ENCODE data around the gene FKBP8.

FKBP8 gene

DNA sequence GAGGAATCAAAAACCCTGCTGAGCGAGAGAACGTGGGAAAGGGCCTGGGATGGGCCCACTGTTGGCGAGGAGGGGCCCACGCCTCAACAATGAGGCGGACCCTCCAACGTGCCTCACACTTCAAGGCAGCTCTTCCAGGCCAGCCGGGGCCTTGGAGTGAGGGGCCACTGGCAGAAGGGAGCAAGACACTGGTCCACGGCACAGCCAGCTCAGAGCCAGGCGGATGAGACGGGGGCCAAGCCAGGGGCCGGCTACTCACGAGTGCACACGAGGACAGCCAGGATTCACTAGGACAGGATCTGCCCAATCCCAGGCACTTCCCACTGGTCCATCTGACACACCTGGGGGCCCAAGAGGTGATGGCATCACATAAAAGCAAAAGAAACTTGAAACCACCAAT lies 42.0 kb downstream of the FKBP8 start:
- DNase-seq: no peak

DNA sequence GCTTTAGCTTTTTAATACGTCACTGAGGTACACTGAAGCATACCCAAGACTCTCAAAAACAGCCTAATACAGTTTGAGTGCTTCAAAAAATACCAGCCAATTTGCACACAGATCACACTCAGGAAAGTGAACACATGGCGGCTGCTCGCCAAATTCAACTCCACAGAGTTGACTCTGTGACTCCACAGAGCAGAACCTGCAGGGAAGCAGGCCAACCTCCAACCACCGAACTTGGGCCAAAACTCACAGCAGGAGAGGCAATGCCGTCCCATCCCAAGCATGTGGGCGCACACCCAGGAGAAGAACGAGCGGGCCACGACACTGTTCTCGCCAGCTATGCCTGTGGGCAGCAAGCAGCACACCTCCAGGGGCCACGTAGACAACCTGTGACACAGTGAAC lies 42.6 kb downstream of the FKBP8 start:
- DNase-seq: no peak

DNA sequence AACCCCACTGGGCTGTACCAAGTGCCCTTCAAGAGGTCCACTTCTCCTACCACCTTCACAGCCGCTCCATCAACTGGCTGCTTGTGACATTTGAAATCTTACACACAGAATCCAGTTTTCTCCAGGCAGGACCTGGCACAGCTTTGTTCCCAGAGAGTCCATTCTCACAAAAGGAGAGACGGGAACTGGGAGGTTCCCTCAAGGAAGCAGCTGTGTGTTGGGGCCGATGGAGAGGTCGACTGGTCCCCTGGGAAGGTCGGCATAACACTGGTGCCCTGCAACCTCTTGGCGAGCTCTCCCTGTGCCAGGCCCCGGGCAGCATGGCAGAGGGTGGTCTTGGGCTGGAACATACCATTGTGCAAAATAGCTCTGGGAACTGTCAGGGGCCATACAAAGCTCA lies 43.0 kb downstream of the FKBP8 start:
- DNase-seq: no peak

DNA sequence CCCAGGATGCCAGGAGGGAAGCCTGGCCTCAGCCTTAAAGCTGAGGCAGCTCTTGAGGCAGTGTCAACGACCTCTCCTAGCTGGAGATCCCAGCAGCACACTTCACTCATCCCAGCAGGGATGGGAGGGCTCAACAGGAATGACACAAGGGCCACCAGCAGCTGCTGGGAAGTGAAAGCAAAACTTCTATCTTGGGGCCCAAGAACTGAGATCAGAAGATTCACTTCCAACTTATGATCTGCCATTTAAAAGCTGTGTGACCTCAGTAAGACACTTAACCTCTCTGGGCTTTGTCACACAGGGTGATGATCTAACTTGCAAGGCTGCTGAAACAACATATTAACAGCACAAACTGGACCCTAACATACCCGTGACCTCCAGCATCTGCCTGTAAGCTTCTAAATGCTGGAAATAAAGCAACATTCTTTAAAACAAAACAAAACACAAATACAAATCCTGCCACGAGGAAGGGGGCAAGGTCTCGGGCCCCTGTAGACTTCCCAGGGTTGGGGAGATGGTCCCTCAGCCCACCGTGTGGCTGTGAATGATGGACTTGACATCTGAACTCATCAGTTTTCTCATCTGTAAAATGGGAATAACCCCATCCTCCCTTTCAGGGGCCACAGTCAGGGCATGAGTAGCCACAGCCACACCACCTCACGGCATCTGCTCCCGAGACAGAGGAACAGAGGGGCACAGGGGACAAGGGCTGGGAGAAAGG lies 44.2 kb downstream of the FKBP8 start:
- DNase-seq: no peak

DNA sequence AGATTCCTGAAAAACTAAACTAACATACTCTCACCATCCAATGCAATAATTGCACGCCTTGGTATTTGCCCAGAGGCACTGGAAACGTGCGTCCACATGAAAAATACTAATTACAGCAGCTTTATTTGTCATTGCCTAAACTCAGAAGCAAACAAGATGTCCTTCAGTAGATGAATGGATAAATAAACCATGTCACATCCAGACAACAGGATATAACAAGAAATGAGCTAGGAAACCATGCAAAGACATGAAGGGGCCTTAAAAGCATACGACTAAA lies 46.5 kb downstream of the FKBP8 start:
- DNase-seq: no peak

DNA sequence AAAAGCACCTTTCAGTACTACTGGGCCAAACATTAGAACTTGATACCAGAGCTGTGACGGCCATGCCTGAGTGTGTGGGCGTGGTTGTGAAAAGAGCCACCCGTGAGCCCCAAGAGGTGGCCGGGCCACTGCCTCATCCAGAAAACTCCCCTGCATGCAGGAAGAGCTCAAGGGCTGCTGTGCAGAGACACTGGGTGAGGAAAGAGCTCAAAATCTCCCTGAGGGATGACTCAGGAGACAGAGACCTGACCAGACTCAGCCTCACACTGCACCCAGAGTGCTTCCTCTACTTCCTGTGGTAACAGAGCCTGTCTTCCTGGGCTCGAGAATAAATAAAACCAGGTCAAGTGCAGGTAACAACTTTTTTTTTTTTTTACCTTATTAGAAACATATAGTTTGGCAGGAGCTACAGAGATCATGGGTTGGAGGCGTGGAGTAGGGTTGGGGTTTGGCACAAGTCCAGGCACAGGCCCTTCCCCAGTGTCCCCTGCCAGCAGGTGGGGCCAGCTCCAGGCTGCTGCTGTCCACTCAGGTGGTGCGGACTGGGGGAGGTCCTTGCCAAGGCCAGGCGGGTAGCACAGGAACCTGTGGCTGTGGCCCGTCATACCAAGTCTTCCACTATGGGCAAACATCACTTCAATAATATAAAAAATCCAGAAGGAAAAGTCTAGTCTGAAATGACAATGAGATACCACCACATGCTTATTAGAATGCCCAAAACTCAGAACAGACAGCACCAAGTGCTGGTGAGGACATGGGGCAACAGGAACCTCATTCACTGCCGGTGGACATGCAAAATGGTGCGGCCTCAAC lies 47.0 kb downstream of the FKBP8 start:
- peak; percentile 85 to 89 for DNase-seq

DNA sequence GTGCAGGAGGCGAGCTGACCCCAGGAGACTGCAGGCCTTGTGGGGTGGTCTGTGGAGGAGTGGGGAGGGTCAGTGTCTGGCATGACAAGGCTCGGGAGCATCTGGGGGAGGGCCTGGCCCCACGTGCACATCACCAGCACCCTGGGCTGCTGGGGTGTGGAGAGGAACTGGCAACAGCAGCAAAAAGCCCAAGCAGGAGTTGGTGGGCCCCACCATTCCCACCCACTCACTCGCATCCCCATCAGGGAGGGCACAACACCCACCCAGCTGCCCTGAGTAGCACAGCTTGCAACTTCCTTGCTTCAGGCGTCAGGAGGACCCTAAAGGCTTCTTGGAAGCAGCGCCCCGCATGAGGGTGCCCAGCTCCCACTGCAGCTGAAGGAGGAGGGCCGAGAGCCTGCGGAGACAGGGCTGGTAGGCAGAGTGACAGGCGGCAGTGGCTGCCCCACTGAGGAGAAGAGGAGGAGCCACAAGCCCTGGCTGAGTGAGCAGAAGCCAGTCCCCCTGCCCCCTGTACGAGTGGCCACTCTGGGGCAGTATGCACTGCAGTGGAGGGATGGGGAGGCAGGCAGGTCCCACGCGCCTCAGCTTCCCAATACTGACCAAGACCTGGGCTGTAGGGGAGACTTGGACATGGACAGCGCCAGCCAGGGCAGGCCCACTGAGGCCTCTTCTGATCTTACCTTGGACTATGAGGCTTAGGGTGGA lies 48.0 kb downstream of the FKBP8 start:
- no peak for DNase-seq

DNA sequence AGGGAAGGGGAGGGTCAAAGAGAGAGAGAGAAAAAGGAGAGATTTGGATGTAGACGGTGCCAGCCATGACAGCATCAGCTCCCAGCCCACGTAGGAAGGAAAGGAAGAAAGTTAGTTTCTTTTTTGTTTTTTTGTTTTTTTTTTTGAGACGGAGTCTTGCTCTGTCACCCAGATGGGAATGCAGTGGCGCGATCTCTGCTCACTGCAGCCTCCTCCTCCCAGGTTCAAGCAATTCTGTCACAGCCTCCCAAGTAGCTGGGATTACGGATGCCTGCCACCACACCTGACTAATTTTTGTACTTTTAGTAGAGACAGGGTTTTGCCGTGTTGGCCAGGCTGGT lies 49.1 kb downstream of the FKBP8 start:
- DNase-seq: no peak

DNA sequence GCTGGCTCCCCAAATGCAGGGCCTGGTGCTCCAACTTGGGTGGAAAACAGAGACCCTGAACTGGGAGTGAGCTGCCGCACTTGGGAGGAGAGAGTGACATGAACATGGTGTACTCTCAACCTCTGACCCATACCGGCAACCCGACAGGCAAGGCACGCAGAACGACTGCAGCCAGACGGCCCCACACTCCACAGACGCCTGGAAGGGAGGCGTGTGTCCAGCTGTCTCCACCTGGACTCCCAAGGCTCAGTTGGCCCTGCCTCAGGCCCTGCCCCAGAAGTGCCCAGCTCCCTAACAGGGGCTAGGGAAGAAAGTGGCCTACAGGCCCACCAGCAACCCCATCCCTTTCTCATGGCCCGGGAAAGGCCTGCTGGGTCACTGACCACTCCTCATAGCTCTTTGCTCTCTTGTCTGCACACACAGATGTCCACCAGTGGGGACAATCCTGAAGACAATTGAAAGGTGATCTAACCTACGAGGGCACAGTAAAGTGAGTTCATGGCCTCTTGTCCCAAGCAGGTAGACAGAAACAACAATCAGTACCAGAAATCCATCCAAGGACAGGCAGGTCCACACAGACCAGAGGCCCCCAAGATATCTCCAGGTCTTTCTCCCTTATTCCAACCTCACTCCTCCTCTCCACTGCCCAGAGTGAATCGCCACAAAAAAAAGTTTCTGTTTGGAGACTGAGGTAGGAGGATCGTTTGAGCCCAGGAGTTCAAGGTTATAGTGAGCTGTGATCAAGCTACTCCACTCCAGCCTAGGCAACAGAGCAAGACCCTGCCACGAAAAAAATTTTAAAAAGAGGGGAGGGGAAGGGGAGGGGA lies 49.7 kb downstream of the FKBP8 start:
- no peak for DNase-seq

DNA sequence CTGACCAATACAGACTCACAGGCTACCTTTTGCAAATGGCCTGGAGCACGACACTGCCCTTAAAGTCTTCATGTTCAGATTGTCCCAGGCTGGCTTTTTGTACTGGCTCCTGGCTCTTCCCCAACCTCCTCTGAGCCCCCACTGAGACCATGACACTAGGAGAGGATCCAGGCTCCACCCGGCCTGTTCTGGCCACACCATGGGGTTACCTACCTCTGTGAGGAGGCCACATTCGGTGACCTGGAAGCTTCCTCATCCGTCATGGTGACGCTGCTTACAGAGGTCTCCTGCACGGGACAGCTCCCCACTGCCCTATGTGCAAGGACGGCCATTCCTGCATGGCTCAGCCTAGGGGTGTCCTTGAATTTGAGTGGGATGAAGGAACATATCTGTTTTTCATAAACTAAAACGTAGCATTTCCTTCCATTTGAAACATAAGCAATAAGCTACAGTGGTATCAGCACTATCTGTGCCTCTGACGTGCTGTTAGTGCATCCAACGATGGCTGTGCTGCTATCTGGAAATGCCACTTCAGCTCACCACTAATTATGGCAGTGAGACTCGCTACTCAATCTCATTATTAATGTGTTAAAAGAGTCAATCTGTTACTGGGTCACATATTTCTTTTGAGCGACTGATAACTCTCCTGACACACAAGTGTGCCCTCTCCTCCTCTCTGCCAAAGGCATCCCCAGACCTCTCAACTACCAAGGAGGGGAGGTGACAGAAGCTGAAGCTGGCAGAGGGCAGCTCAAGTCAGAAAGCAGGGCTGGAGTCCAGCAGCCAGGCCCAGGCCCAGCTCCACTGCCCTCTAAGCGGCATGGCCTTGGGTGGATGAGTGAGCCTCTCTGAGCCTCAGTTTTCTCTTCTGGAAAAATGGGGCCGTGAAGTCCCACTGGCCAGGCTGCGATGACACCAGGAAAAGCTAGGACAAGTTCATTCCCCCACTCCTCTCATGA lies 51.1 kb downstream of the FKBP8 start:
- no peak for DNase-seq

DNA sequence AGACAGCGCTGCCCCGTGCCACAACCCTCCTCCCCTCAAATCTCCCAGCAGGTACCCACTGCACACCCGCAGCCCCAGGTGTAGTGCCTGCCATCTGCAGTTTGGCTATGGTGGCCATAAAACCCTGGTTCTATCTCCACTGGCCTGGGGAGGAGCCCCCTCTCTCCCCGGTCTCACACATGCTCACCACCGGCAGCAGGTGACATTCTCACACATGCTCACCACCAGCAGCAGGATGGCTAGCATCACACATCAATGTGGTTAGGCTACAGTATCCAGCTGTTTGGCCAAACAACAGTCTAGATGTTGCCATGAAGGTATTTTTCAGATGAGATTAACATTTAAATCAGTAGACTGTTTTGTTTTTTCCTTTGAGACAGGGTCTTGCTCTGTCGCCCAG lies 52.6 kb downstream of the FKBP8 start:
- peak in 1 of 2 donors; percentile 55 for DNase-seq

DNA sequence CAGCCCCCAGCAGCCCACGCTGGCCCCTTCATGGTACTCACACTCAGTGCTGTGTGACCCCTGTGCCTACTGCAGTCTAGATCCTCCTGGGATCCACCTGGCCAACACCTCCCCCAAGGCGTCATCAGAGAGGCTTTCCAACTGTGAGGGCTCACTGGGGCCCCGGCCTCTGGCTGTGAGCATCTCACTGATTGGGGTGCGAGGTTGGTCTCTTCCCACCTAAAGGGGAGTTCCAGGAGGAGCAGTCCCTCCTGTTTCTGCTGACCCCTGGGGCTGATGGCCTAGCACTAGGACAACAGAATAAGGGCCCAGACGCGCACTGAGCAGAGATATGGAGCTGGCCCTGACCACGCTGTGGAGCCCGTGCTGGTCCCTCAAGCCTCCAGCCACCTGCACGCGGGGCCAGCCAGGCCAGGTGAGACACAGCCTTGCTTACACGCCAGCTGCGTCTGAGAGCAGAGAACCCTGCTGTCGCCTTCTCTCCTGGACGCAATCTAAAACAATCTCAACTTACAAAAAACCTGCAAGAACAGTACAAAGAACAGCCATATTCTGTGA lies 53.7 kb downstream of the FKBP8 start:
- DNase-seq: no peak

DNA sequence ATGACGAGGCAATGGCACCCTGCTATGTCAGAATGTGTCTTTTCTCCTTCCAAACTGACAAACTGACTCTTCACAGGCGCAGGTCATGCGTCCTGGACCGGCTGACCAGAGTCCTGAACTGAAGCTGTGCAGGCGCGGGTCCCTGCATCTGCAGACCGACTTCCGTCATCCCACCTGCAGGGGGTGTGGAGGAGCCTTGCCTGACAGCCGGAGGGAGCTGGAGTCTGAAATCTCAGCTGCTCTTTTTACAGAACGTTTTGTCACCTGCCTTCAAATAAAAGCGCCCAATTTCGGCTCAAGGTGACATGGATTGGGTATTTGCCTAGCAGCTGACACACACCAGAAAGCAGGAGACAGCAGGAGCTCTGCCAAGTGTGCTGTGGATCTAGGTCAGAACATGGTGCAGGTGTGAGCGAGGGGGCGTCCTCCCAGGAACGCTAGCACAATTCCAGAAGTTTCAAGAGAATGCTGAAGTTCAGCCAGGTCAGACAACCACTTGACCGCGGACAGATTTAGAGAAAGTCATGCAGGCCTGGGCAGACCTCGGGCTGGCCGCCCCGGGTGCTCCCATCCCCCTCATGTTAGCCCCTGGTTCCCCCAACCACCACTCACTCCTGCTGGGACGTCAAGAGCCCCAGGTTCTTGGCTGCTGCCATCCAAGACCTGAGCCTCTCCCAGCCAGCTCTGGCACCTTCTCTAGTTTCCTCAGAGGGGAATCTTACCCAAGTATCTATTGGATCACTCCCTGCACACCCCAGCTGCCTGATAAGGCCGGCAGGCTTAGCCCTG lies 54.3 kb downstream of the FKBP8 start:
- no peak for DNase-seq

DNA sequence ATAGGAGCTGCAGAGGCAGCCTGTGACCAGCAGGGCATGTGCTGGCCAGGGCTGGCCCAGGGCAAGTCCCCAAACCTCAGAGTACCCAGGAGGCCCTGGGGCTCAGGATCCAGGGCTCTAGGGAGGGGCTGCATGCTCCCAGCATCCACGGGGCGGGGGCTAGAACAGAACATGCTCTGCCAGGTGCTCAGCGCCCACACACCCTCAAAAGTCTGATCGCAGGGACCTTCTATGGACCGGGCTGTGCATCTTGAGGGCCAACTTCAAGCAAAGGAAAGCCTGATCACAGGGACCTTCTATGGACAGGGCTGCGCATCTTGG lies 55.0 kb downstream of the FKBP8 start:
- no peak for DNase-seq

DNA sequence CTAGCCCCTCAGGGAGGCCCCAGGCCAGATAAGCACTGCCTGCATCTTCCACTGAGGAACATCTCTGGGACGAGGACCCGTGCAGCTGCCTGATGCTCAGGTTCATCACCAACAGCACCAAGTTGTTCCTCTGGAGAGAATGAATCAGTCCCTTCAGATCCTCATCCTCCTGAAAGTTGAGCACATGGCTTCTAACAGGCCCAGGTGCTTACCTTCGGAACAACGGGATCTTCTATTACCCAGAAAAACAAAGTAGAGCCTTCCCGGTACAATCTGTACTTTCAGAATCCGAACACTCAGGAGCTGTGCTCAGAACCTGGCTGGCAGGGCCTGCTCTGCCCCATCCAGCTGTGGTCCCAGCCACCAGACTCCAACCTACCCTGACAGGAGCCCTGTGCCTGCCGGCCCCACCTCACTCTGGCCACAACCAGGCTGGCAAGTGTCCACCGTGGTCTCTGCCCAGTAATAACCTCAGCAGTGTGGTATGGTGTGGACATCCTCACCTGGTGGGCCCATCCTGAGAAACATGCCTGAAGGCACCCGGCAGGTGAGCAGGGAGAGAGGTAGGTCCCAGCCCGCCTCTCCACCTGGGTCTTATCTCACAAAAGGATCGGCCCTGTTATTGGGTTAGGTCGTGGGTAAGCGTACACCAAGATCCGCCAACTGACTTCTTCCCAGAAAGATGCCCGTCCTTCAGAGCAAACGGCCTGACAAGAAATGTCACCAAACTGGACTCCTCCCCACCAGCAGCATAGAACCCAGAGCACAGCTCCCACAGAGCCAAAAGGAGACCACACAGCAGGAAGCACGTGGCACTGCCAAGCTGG lies 55.6 kb downstream of the FKBP8 start:
- no peak for DNase-seq

DNA sequence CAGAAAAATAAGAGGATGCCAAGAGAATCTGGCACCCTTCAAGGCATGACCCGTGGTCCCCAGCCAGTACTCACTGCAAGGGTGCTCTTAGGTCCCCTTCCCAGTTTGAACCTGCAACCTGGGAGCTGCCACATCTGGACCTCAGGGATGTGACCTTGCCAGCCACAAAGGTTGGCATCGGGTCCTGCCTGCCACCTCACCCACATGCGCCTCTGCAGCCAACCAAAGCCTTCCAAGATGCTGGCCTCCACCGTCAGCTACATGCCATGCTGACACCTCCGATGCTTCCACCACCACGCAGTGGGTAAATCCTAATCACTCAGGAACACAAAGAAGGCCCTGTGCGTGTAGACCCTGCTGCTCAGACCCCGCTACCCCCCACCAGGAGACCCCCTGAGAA lies 56.6 kb downstream of the FKBP8 start:
- no peak for DNase-seq

DNA sequence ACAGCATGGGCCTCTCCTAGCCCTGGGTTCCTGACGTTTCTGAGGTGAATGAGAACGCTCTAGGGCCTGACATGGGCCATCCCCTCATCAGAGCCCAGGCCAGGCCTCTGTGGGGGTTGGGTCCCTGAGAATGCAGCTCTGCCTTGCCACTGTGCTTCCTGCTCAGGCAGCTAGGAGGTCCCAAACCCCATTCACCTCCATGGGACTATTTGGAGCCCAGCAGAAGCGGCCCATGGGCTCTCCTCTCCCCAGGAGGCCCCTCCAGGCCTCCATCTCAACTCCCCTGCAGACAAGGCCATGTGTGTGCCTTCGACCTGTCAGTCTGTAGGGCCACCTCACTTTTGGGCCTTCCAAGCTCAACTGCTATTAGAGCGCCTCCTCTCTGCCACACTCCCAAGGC lies 58.4 kb downstream of the FKBP8 start:
- no peak for DNase-seq

DNA sequence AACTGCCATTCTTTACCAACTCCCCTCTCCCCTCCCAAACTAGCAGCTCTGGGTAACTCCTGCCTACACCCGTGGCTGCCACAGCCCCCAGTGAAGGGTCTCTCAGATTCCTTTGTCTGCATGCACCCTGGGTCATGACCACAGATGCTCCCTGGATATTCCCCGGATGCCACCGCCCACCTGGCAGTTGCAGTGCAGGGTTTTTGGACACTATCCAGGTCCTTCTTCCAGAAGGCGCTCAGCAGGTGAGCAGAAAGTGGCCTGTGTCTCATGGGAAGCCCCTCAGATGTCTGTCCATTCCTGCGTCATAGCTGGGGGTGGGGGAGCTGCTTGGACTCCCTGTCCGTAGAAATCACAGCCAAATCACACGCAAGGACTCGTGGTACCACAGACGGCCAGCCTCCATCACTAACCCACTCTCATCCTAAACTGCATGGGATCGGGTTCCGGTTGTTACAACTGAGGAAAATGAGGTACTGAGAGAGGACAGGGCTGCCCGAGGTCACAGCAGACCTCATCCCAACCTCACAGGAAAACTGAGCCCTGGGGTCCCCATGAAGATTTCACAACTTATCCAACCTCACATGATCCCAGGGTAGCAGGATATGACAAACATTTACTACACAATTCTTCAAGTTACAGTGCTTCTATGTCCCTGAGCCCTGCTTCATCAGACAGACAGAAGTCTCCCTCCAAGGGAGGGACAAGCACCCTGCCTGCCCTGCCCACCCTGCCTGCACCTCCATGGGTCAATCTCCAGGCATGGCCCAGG lies 60.1 kb downstream of the FKBP8 start:
- DNase-seq: no peak
